H1 (cell line): ENCODE results near the gene MEF2A. TPM values are rescaled to one million over a fixed set of nuclear protein-coding genes. Genes with fewer than 3 reads are reported as not detected.

ENCODE experiments used
- CTCF ChIA-PET: fragments of 300-600 bp; sonication (Branson Sonifier 250); formaldehyde crosslinking; loops from one replicate; lab custom pipeline; 2021; ENCODE audit not compliant: partially characterized antibody; lab: Charles Lee
- POLR2A ChIA-PET: fragments of 300-600 bp; sonication (Branson Sonifier 250); formaldehyde crosslinking; loops from one replicate; lab custom pipeline; 2021; ENCODE audit warnings: inconsistent platforms; ENCODE audit not compliant: partially characterized antibody; lab: Charles Lee
- DNase-seq, 2 experiments: peaks; one replicate each; pipeline versions ENCODE4 v3.0.0 to v3.0.0-alpha.2; 2010 to 2022; ENCODE audit warnings: low spot score in 2 of 2, low read depth in 1 of 2, mixed read lengths in 1 of 2
- FAIRE-seq: peaks from 2 replicates; lab custom pipeline; 2011; peaks lifted over from hg19 to GRCh38; lab: Jason Lieb, UNC
- H2AFZ ChIP-seq: 2 replicates; pipeline ENCODE4 v1.8.1; 2012; ENCODE audit warnings: low read length, inconsistent platforms
- H2AK5ac ChIP-seq: 2 replicates; pipeline ENCODE4 v1.6.1; 2013; ENCODE audit warnings: low read depth, low read length
- H2BK120ac ChIP-seq: replicated peaks from 2 replicates; pipeline ENCODE3; 2013; ENCODE audit warnings: low read depth, low read length, inconsistent platforms
- H2BK12ac ChIP-seq: 2 replicates; pipeline ENCODE4 v1.6.1; 2013; ENCODE audit warnings: low read depth, low read length
- H2BK15ac ChIP-seq: 2 replicates; pipeline ENCODE4 v1.6.1; 2013; ENCODE audit warnings: low read length
- H2BK20ac ChIP-seq: 2 replicates; pipeline ENCODE4 v1.6.1; 2013; ENCODE audit warnings: low read length
- H2BK5ac ChIP-seq: 2 replicates; pipeline ENCODE4 v1.6.1; 2013; ENCODE audit warnings: low read depth, low read length
- H3K14ac ChIP-seq: 2 replicates; pipeline ENCODE4 v1.6.1; 2013; ENCODE audit warnings: inconsistent platforms; ENCODE audit not compliant: insufficient read length
- H3K18ac ChIP-seq: 2 replicates; pipeline ENCODE4 v1.6.1; 2013; ENCODE audit warnings: low read length; ENCODE audit errors: extremely low read depth
- H3K23ac ChIP-seq: 2 replicates; pipeline ENCODE4 v1.6.1; 2013; ENCODE audit warnings: inconsistent platforms; ENCODE audit not compliant: insufficient read length
- H3K23me2 ChIP-seq: 2 replicates; pipeline ENCODE4 v1.6.1; 2013; ENCODE audit warnings: low read depth, low read length
- H3K27ac ChIP-seq: 2 replicates; pipeline ENCODE4 v1.6.1; 2011; ENCODE audit warnings: low read depth, low read length, inconsistent platforms
- H3K27me3 ChIP-seq, 4 experiments: replicated peaks in 1 of 4; 1 replicate in 1 of 4; 2 replicates in 3 of 4; pipeline versions ENCODE4 v1.6.1 to v1.8.1; 2011 to 2013; ENCODE audit warnings: low read length in 3 of 4, mild to moderate bottlenecking in 3 of 4, inconsistent platforms in 2 of 4, mixed read lengths in 2 of 4, moderate library complexity in 1 of 4; ENCODE audit not compliant: control insufficient read depth in 3 of 4, insufficient read depth in 3 of 4; ENCODE audit errors: extremely low read depth in 1 of 4
- H3K36me3 ChIP-seq, 4 experiments: 2 replicates each; pipeline versions ENCODE4 v1.6.1 to v1.8.1; 2011 to 2013; ENCODE audit warnings: mild to moderate bottlenecking in 4 of 4, low read length in 3 of 4, moderate library complexity in 2 of 4, control low read depth in 1 of 4, inconsistent platforms in 1 of 4; ENCODE audit not compliant: insufficient read depth in 4 of 4, control insufficient read depth in 2 of 4
- H3K4ac ChIP-seq: replicated peaks from 2 replicates; pipeline ENCODE3; 2013; ENCODE audit warnings: low read length, low read depth, mixed read lengths, inconsistent platforms; ENCODE audit not compliant: insufficient read length
- H3K4me1 ChIP-seq, 4 experiments: replicated peaks in 1 of 4; 1 replicate in 1 of 4; 2 replicates in 3 of 4; pipeline versions ENCODE4 v1.6.1 to v1.8.1; 2011 to 2013; ENCODE audit warnings: low read length in 3 of 4, inconsistent platforms in 2 of 4, mixed read lengths in 1 of 4; ENCODE audit not compliant: insufficient read depth in 4 of 4, control insufficient read depth in 3 of 4
- H3K4me2 ChIP-seq, 2 experiments: 2 replicates each; pipeline versions ENCODE4 v1.6.1 to v1.8.1; 2011 to 2013; ENCODE audit warnings: low read depth in 2 of 2, low read length in 2 of 2, control low read depth in 1 of 2, inconsistent platforms in 1 of 2, mild to moderate bottlenecking in 1 of 2; ENCODE audit not compliant: insufficient read depth in 1 of 2
- H3K4me3 ChIP-seq, 4 experiments: fragments of 200-600, 300-600 bp in 1 of 4; sonication (generic), shearing (Covaris generic), sonication (Bioruptor Twin) in 1 of 4; 2 replicates each; pipeline versions ENCODE4 v1.5.1 to v1.8.1; 2011 to 2016; ENCODE audit warnings: low read length in 4 of 4, low read depth in 3 of 4, control low read depth in 2 of 4, inconsistent platforms in 2 of 4, mild to moderate bottlenecking in 2 of 4, mixed read lengths in 1 of 4, moderate library complexity in 1 of 4; ENCODE audit not compliant: insufficient read depth in 2 of 4; ENCODE audit errors: extremely low read depth in 1 of 4
- H3K56ac ChIP-seq: replicated peaks from 2 replicates; pipeline ENCODE3; 2013; ENCODE audit warnings: low read depth, mild to moderate bottlenecking, mixed read lengths, low read length, inconsistent platforms; ENCODE audit not compliant: insufficient read length
- H3K79me1 ChIP-seq: 2 replicates; pipeline ENCODE4 v1.6.1; 2013; ENCODE audit warnings: low read depth, low read length, control low read depth
- H3K79me2 ChIP-seq, 2 experiments: 2 replicates each; pipeline versions ENCODE4 v1.6.1 to v1.8.1; 2012 to 2013; ENCODE audit warnings: low read length in 2 of 2, mild to moderate bottlenecking in 2 of 2, inconsistent platforms in 1 of 2; ENCODE audit not compliant: insufficient read depth in 2 of 2, control insufficient read depth in 1 of 2
- H3K9ac ChIP-seq, 4 experiments: replicated peaks in 1 of 4; 1 replicate in 1 of 4; 2 replicates in 3 of 4; pipeline versions ENCODE4 v1.6.1 to v1.8.1; 2011 to 2013; ENCODE audit warnings: low read depth in 3 of 4, low read length in 3 of 4, control low read depth in 2 of 4, mild to moderate bottlenecking in 2 of 4, moderate library complexity in 2 of 4, inconsistent platforms in 1 of 4; ENCODE audit errors: extremely low read depth in 1 of 4
- H3K9me3 ChIP-seq, 2 experiments: 2 replicates each; pipeline versions ENCODE4 v1.6.1 to v1.8.1; 2012 to 2013; ENCODE audit warnings: mild to moderate bottlenecking in 2 of 2, moderate library complexity in 2 of 2, control low read depth in 1 of 2, inconsistent platforms in 1 of 2, low read depth in 1 of 2, low read length in 1 of 2, mixed read lengths in 1 of 2; ENCODE audit not compliant: insufficient read depth in 2 of 2
- H4K20me1 ChIP-seq, 2 experiments: replicated peaks in 1 of 2; 2 replicates each; pipeline versions ENCODE3 to v1.8.1; 2011 to 2013; ENCODE audit warnings: inconsistent platforms in 2 of 2, low read length in 2 of 2, mild to moderate bottlenecking in 1 of 2; ENCODE audit not compliant: insufficient read depth in 2 of 2, control insufficient read depth in 1 of 2
- H4K5ac ChIP-seq: 2 replicates; pipeline ENCODE4 v1.6.1; 2013; ENCODE audit warnings: low read length, low read depth, mixed read lengths, inconsistent platforms; ENCODE audit not compliant: insufficient read length
- H4K8ac ChIP-seq: 2 replicates; pipeline ENCODE4 v1.8.0; 2013; ENCODE audit warnings: mild to moderate bottlenecking, moderate library complexity, low read length, inconsistent platforms; ENCODE audit not compliant: insufficient read depth; ENCODE audit errors: extremely low read depth
- H4K91ac ChIP-seq: replicated peaks from 2 replicates; pipeline ENCODE3; 2013; ENCODE audit warnings: low read length, mixed read lengths, inconsistent platforms; ENCODE audit not compliant: insufficient read length
- ATF2 ChIP-seq: IDR thresholded peaks from 2 replicates; pipeline ENCODE4 v1.6.1; 2012; ENCODE audit warnings: low read length, inconsistent platforms
- CHD2 ChIP-seq: IDR thresholded peaks from 2 replicates; pipeline ENCODE4 v1.6.1; 2012; ENCODE audit warnings: low read length, improper control_type of control experiment
- JUN ChIP-seq: IDR thresholded peaks from 2 replicates; pipeline ENCODE4 v1.6.1; 2011; ENCODE audit warnings: low read depth, mild to moderate bottlenecking, improper control_type of control experiment, low read length
- KDM1A ChIP-seq: fragments of 200-600, 300-600 bp; sonication (generic); IDR thresholded peaks from 2 replicates; pipeline ENCODE4 v1.7.1; 2016; ENCODE audit warnings: mild to moderate bottlenecking, low read length, borderline replicate concordance
- NANOG ChIP-seq: IDR thresholded peaks from 2 replicates; pipeline ENCODE4 v1.6.1; 2011; ENCODE audit warnings: low read length, low read depth, mild to moderate bottlenecking, inconsistent platforms; ENCODE audit not compliant: insufficient read depth, poor library complexity, severe bottlenecking
- PHF8 ChIP-seq: fragments of 200-600 bp; sonication (generic); conservative IDR thresholded peaks from 2 replicates; pipeline ENCODE4 v1.7.1; 2012; ENCODE audit warnings: low read depth, mild to moderate bottlenecking, inconsistent platforms, low read length, moderate library complexity
- USF2 ChIP-seq: IDR thresholded peaks from 2 replicates; pipeline ENCODE4 v1.6.1; 2011; ENCODE audit warnings: low read length, improper control_type of control experiment
- WGBS, 2 experiments: shearing (Covaris generic) in 1 of 2; methylation state at CpG; one replicate each; pipeline versions ENCODE4 v1.1.6 to v1.1.7; 2013 to 2015; ENCODE audit warnings: low lambda C conversion rate in 2 of 2, mixed read lengths in 2 of 2, inconsistent platforms in 1 of 2, low coverage in 1 of 2, missing lambda C conversion rate in 1 of 2; ENCODE audit not compliant: insufficient replicate concordance in 2 of 2, insufficient coverage in 1 of 2, insufficient read length in 1 of 2; ENCODE audit errors: extremely low coverage in 1 of 2, missing lambda C conversion rate in 1 of 2; 5-methylcytosine and 5-hydroxymethylcytosine counted together
- polyA plus RNA-seq, 7 experiments: library from polyadenylated mRNA; depleted of rRNA in 3 of 7; stranded (reverse) in 5 of 7; unstranded in 2 of 7; fragments of >200 nt in 5 of 7; fragments of 200-250 nt in 2 of 7; gene quantifications; 1 replicate in 5 of 7; 2 replicates in 1 of 7; 4 replicates in 1 of 7; pipeline versions ENCODE4 v1.2.1 to v1.2.3, GENCODE V29; 2011 to 2013; ENCODE audit warnings: missing spikeins in 2 of 7, mixed read lengths in 2 of 7
- total RNA-seq: library from RNA; stranded (reverse); fragmentation: NEBNext Ultra II Directional; extraction: Animal tissue kit (Norgen Biotek cat#: 25700); gene quantifications from 2 replicates; pipeline ENCODE4 v1.2.1, GENCODE V29; 2021

Gene MEF2A
- total and polyA plus RNA-seq, 2 of the 8 experiments (the other 6 are each of a cell fraction or from before 2014, with no cell fraction given) = 15.6 to 22.5 TPM

GRCh38 chr15:99716540-99717095 is 150.8 kb downstream of the MEF2A start:
- CTCF ChIA-PET = interaction anchor here (0.9 to 8.4 kb wide), 6 partner anchors 9 to 444 kb away, joined by 3 to 51 read pairs (median 6); no protein-coding TSS in a partner anchor
- TF ChIP-seq CHD2 = no peak
- no peak for TF ChIP-seq PHF8
- TF ChIP-seq USF2 = no peak
- no peak for TF ChIP-seq NANOG
- no peak for TF ChIP-seq KDM1A
- no peak for TF ChIP-seq ATF2
- no peak for TF ChIP-seq JUN

More at GRCh38 chr15:99716540-99717095, 150.8 kb downstream of the MEF2A start:
- Histone ChIP-seq H4K8ac (no peak overlapping the region), H4K20me1 (no peaks in the 10 kb centered on the region), H3K36me3 (peaks cover 0 to 10% (median 5%) of the 10 kb centered on the region in 4 experiments; a peak in 4 of 8 replicates), H4K5ac (no peak overlapping the region), H3K14ac (no peak overlapping the region), H2AK5ac (no peak overlapping the region), H2AFZ (no peak overlapping the region), H3K4me3 (no peak overlapping the region), H3K79me2 (no peaks in the 10 kb centered on the region), H2BK5ac (no peak overlapping the region), H3K4me1 (peaks cover 0 to 2% (median under 1%) of the 10 kb centered on the region in 4 experiments; a peak in 4 of 7 replicates), H3K18ac (no peak overlapping the region), H3K9me3 (no peaks in the 10 kb centered on the region), H2BK12ac (no peak overlapping the region), H2BK120ac (no peak overlapping the region), H2BK20ac (no peak overlapping the region), H3K23me2 (no peaks in the 10 kb centered on the region; the same call in 1 of the 2 replicates), H4K91ac (no peak overlapping the region), H2BK15ac (no peak overlapping the region), H3K27ac (no peak overlapping the region), H3K4ac (no peak overlapping the region), H3K27me3 (no peaks in the 10 kb centered on the region), H3K4me2 (no peak overlapping the region), H3K79me1 (no peaks in the 10 kb centered on the region), H3K56ac (no peak overlapping the region), H3K23ac (no peak overlapping the region), H3K9ac (no peak overlapping the region)
- 88% methylated on average over 9 of the region's 10 CpGs; no CpG with 5 or more reads in 1 of the 2 experiments for WGBS, 2 experiments
- POLR2A ChIA-PET = interaction anchor here (0.6 to 1.1 kb wide), 3 partner anchors 9 to 25 kb away, joined by 3 read pairs; no protein-coding TSS in a partner anchor
- DNase-seq (no peak), FAIRE-seq (no peak)
